ENCODE results near the gene LTBP2.

Gene LTBP2

DNA sequence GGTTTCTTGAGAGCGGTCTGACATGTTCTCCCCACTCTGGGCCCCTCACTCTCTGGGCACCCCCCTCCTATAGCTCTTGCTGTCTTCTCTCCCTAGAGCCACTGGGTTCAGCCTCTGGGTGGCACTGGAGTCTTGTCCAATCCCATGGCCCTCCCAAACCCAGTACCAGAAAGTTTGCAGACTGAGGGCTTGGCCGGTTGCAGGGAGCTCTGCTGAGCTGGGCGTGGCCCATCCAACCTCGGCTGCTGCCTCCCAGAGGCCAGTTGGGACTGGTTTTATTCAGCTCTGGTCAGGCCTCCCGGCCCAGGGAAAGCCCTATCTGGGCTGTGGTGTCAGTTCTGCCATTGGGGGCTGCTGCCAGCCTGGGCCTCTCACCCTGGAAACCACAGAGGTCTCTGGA lies 80.6 kb downstream of the LTBP2 start:
- DNase-seq (ENCODE audit: extremely low read depth in 1 of 2, low read depth in 1 of 2) = no peak

- DNase-seq (ENCODE audit: extremely low read depth in 1 of 2, low read depth in 1 of 2) = no peak
Observed at GRCh38 chr14:74531006-74531405, 81.0 kb downstream of the LTBP2 start.

DNA sequence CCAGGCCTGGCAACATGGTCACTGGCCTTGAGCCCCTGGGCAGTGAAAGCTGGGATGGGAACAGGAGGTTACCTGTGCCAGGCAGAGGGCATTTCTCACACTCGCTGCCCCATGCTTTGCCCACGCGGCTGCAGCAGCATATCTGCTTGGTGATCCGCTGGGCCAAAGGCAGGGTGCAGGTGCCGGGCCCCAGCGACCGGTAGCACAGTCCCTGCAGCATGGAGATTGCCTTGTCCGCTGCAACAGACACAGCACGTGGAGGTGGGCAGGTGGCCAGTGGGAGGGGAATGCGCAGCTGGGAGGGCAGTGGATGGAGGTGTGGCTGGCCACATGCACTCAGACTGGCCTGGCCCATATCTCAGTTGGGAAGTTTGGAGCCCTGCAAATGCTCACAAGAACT lies 83.2 kb downstream of the LTBP2 start:
- DNase-seq (ENCODE audit: extremely low read depth in 1 of 2, low read depth in 1 of 2) = no peak

GRCh38 chr14:74528406-74528805 lies 83.6 kb downstream of the LTBP2 start:
- no peak for DNase-seq (ENCODE audit: extremely low read depth in 1 of 2, low read depth in 1 of 2)

DNA sequence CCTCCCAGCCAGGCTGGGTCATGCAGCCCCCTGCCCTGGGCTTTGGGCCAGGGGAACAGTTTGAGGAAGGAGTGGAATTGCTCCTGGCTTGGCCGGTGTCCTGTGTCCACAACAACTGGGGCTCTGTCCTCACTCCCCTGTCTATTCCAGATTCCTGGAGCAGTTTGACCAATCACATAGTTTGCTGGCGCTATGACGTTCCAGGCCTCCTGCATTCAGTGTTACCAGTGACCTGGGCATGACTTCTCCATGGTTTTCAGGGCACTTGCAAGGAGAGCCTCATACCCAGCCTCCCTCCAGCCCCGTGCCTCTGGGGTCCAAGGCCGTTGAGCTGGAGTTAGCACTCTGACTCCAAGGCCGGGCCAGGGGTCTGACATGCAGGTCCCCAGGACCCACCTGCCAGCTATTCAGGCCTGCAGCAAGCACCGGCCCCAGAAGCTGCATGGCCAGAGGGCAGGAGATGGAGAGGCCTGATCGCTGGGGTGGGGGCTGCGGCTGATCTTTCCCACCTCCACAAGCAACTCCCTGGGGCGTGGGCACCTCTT lies 84.2 kb downstream of the LTBP2 start:
- DNase-seq (ENCODE audit: extremely low read depth in 1 of 2, low read depth in 1 of 2) = no peak

DNA sequence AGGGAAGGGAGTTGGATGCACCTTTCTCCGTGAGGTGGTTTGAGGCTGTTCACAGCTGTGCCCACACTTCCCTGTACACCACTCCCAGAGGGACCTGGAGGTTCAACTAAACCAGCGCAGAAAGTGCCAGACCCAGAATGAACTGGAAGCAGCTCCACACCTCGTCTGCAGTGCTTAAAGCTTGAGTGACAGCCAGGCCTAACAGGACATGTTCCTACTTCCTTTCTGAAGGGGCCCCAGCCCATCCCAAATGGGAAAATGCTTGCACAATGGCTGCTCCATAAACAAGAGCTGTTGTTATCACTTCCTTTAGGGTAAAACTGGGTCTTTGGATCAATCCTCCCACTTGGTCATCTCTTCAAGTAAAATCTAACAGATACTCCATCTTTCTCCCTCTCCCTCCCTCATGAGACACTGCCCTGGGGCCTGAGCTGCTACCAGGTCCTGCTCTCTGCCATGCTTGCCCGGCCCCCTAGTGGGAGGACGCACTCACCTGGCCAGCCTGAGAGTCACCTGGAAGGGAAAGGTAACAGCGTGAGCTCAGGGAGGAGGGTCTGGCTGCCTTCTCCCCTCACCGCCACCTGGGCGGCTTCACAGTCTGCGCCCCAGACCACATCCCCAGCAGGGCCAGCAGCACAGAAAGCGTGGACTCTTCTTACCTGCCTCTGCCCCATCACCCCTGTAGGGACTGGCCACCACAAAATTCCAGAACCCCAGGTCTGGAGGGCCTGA lies 85.0 kb downstream of the LTBP2 start:
- no peak for DNase-seq (ENCODE audit: extremely low read depth in 1 of 2, low read depth in 1 of 2)

- DNase-seq (ENCODE audit: extremely low read depth in 1 of 2, low read depth in 1 of 2) = no peak
Observed at GRCh38 chr14:74525361-74525851, 86.6 kb downstream of the LTBP2 start.

GRCh38 chr14:74524812-74525135 lies 87.3 kb downstream of the LTBP2 start:
- DNase-seq (ENCODE audit: extremely low read depth in 1 of 2, low read depth in 1 of 2) = no peak

DNA sequence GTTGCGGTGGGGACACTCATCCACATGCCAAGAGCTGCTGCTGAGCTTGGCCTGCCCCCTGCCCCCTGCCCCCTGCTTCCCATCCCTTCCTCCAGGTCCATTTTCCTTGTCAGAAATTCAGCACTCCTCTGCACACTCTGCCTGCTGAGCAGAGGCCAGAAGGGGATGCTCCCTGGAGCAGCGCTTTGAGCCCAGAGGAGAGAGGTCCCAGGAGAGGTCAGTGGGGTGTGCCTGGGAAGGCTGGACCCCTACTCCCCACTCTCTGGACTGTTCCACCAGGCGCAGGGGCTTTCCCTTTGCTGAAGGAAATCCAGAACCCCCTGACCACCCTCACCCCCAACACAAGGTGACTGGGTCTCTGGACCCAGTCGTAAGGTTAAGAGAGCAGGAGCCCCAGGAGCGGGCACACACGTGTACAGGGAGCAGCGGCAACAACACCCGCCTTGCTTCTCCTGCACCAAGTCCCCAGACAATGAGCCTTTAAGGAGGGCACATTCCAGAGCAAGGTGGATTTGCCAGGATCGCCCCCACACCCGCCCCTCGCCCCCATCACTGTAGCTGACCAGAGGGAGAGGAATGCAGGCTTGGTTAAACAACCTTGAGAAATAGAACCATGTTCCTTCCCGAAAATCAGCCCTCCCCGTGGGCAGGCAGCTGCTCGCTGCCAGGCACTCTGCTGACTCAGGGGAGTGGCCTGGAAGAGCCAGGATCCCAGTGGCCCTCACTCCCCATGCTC lies 87.8 kb downstream of the LTBP2 start:
- no peak for DNase-seq (ENCODE audit: extremely low read depth in 1 of 2, low read depth in 1 of 2)

GRCh38 chr14:74522740-74523139 lies 89.3 kb downstream of the LTBP2 start:
- DNase-seq (ENCODE audit: extremely low read depth in 1 of 2, low read depth in 1 of 2) = no peak

DNA sequence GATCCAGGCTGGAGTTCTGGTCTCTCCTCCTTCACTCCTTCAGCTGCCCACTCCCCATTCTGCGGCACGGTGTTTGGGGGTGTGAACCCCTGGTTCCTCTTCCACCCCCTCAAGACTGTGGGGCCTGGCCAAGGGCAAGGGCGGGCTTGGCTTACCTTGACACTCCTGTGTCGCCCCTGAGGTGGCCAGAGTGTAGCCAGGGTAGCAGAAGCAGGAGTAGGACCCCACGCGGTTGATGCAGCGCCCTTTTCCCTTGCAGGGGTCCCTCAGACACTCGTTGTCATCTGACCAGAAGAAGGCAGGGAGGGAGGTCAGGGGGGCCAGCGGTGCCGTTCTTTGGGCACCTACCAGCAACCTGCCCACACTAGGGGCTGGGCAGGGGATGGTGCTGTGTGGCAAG lies 90.3 kb downstream of the LTBP2 start:
- DNase-seq (ENCODE audit: extremely low read depth in 1 of 2, low read depth in 1 of 2) = no peak

GRCh38 chr14:74519316-74520074 lies 92.5 kb downstream of the LTBP2 start:
- no peak for DNase-seq (ENCODE audit: extremely low read depth in 1 of 2, low read depth in 1 of 2)

- no peak for DNase-seq (ENCODE audit: extremely low read depth in 1 of 2, low read depth in 1 of 2)
Observed at GRCh38 chr14:74518221-74518620, 93.8 kb downstream of the LTBP2 start.

DNA sequence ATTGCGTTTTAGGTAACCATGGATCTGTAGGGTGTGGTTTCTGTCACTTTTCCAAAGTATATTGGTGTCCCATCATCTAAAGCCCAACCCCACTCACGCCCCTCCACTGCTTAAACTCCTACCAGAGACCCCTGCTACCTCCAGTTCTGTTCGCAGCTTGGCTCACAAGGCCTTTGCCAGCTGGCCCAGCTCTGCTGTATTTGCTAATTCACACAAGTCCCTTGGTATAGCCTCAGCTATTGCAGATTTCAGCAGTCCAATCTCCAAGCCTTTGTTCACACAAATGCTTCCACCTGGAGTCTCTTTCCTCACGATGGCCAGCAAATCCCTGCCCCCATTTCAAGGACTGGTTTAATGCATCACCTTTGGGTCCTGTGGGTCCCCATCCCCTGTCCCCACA lies 94.3 kb downstream of the LTBP2 start:
- DNase-seq (ENCODE audit: extremely low read depth in 1 of 2, low read depth in 1 of 2) = no peak

- DNase-seq (ENCODE audit: extremely low read depth in 1 of 2, low read depth in 1 of 2) = no peak
Observed at GRCh38 chr14:74516451-74517160, 95.4 kb downstream of the LTBP2 start.

DNA sequence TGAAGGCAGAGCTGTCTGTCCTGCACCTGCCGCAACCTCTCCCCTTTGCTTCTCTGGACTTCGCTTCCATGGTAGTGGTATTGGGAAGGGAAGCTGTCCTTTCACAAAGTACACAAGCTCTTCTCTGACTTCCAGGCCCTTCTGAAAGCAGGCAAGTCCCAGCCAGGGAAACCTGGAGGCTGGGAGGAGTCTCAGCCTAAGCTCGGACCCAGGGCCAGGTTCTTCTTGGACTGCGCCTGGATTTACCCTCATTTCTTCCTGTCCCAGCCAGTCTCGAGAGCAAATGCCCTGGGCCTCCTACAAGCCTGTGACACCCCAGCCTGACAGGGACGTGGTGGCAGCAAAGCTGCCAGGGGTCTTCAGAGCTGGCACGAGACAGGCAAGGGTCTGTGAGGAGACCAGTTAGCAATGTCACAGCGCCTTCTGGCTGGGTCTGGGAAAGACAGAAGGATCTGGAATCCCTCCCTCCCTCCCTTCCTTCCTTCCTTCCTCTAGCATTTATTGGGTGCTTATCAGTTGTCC lies 96.1 kb downstream of the LTBP2 start:
- DNase-seq (ENCODE audit: extremely low read depth in 1 of 2, low read depth in 1 of 2) = no peak

DNA sequence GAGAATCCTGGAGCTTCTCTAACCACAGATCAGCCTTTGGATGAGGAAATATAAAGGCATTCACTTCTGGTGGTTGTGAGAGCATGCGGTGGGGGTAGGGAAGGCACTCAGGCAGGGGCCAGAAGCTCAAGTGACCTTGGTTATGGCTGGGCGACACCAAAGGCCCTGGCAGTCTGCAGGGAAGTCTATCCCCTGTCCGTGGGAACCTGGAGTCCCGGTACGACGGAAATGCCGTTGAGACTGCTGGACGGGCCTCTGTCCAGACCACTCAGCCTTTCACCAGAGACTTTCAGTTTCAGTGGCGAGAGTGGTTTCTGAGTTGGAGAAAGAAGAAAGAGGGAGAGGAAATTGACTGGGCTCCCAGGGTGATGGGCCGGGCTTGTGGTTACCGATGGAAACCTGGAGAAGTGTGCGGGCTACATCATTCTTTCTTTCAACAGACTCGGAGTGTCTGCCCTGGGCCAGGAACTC lies 97.5 kb downstream of the LTBP2 start:
- no peak for DNase-seq (ENCODE audit: extremely low read depth in 1 of 2, low read depth in 1 of 2)

GRCh38 chr14:74511966-74512830 lies 99.8 kb downstream of the LTBP2 start:
- DNase-seq (ENCODE audit: extremely low read depth in 1 of 2, low read depth in 1 of 2) = no peak

DNA sequence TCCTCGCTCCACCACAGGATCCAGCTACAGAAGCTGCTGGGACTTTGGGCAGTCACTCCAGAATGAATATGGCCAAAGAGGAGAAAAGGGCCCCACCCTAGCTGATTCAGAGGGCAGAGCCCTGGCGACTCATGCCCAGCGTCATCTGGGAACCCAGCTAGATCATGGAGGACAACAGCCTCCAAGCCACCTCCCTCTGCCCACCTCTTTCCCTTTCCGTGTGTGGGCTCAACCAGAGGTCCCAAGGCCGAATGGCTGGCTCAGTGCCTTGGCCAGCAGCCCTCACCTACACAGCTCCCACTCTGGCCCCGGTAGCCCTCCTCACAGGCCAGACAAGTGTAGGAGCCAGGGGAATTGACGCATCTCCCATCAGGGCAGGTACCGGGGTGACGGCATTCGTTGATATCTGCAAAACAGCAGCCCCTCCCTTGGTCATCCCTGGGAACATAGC lies 101.1 kb downstream of the LTBP2 start:
- DNase-seq (ENCODE audit: extremely low read depth in 1 of 2, low read depth in 1 of 2) = no peak
